Activated T-cell treated with anti-CD3 and anti-CD28 coated beads for 48 hours (primary cell): ENCODE measurements around the gene PABPN1.

Source experiments
- DNase-seq: peaks from one replicate; pipeline ENCODE4 v3.0.0-alpha.2; 2020; ENCODE audit warnings: low read depth

The PABPN1 gene

DNA sequence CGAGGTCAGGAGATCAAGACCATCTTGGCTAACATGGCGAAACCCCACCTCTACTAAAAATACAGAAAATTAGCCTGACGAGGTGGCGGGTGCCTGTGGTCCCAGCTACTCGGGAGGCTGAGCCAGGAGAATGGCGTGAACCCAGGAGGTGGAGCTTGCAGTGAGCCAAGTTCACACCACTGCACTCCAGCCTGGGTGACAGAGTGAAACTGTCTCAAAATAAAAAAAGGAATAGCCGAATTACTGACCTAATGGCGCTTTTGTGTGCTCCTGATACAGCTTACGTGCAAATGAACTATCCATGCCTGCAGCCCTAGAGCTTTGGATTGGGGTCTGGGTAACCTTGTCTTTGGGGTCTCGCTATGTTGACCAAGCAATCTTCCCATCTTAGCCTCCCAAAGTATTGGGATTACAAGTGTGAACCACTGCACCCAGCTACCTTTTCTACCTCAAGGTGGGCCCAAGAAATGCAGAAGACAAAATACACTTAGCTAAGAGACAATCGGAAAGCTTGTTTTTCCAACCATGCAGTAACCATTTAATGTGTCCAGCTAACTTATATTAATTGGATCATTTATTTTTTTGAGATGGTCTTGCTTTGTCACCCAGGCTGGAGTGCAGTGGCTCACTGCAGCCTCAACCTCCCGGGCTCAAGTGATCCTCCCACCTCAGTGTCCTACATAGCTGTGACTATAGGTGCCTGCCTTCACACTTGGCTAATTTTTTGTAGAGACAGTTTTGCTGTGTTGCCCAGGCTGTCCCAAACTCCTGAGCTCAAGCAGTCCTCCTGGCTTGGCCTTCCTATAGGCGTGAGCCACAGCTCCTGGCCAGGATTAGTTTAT is 5.5 kb downstream of the PABPN1 start:
- DNase-seq = no peak

DNA sequence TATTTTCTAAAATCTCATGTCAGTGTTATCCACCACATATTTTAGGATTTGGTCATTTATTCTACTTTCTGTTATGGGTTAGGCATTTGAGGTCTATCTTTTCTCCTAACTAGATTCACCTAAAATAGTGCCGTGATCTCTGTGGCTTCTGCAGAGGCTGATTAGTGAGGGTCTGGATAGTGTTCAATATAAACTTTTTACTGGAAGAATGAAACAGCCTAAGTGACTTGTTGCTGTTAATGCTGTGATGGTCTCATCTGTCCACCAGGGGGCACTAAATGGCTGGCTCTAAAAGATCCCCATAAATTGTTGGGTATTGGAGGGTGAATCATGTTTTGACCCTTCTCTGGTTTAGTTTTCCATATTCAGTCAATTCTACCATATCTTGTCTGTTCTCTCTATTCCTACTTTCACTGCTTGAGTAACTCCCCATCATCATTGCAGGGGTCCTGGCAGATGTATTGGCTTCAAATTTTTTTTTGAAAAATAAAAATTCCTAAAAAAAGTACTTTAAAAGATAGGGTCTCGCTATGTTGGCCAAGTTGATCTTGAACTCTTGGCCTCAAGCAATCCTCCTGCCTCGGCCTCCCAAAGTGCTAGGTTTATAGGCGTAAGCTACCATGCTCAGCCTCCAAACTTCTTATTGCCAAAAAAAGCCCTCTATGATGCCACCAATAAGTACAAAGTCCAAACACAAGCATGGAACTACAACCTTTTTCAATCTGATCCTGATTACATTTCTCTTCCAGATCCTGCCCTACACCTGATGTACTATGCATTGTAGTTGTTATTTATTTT is 6.9 kb downstream of the PABPN1 start:
- DNase-seq = peak; percentile 49

DNA sequence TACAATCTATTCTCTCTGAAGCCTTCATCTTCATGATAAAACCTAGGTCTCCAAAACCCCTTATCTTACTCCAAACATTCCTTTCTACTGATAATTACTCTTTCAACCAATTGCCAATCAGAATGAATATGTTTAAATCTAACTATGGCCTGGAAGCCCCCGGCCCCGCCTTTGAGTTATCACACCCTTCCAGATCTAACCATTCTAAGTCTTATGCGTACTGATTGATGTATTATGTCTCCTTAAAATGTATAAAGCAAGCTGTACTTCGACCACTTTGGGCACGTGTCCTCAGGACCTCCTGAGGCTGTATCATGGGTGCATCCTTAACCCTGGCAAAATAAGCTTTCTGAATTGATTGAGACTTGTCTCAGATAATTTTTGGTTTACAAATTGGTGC is 14.4 kb downstream of the PABPN1 start:
- no peak for DNase-seq

DNA sequence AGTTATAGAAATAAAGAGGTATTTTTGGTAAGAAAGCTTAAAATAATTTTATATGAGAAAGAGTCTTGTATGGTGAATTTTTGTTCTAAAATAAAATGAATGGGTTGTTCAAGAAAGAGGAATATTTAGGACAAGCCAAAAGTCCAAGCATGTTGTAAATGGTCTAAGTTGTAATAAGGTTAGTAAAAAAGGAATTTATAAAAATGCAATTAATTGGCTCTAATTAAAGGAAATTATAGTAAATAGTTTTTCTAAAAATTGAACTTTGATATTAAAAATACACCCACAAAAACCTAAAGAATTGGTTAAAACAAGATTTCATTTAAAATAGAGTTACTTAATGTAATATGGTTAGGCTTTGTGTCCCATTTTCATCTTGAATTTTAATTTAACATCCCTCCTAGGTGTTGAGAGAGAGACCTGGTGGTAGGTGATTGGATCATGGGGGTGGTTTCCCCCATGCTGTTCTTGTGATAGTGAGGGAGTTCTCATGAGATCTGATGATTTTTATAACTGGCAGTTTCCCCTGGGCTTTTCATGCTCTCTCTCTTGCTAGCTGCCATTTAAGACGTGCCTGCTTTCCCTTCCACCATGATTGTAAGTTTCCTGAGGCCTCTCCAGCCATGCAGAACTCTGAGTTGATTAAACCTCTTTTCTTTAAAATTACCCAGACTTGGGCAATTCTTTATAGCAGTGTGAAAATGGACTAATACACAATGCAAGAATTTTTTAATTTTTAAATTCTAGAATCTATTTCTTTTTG is 18.4 kb downstream of the PABPN1 start:
- no peak for DNase-seq

DNA sequence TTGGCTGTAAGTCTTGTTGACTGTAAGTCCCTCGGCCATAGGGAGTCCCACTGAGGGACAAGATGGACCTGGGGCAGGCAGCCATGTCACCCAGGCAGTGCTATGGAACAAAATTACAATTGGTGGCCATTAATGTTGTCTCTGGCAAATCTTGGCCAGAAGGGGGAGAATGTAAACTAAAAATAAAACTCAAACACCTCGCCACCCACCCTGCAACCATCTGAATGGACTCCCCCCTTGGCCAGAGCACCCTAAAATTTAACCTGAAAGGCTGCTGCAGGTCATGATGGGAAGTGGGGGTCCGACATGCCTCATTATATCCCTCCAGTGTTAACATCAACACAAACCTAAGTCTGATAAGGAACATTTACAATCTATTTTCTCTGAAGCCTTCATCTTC is 23.2 kb downstream of the PABPN1 start:
- no peak for DNase-seq

DNA sequence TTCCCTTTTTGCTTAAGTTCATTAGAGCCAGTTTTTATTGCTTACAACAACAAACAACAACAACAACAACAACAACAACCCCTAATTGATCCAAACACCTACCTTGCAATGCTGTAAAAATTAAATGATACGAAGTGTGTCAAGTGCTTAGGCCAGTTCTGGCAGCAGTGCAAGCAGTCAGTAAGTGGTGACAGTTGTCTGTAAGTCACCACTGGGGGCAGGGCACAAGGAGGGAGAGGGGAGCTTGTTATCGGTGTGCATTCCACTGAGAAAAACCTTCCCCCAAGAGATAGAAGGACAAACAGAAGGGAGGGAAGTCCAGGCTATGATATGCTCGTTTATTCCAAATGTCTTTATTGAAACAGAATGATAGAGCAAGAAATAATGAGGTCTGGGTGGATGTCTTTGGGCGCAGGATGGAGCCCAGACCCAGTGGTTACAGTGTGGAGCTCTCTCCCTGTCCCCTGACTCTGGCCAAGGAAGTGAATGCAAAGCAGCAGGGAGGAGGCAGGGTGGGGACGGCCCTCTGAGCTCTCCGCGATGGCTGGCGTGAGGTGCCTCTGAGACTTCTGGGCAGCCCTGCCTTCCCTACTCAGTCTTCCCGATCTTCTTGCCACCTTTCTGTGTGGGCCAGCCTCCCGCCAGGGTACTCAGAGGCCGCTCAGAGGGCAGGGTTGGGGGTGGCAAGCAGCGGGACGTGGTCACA is 24.9 kb downstream of the PABPN1 start:
- no peak for DNase-seq

DNA sequence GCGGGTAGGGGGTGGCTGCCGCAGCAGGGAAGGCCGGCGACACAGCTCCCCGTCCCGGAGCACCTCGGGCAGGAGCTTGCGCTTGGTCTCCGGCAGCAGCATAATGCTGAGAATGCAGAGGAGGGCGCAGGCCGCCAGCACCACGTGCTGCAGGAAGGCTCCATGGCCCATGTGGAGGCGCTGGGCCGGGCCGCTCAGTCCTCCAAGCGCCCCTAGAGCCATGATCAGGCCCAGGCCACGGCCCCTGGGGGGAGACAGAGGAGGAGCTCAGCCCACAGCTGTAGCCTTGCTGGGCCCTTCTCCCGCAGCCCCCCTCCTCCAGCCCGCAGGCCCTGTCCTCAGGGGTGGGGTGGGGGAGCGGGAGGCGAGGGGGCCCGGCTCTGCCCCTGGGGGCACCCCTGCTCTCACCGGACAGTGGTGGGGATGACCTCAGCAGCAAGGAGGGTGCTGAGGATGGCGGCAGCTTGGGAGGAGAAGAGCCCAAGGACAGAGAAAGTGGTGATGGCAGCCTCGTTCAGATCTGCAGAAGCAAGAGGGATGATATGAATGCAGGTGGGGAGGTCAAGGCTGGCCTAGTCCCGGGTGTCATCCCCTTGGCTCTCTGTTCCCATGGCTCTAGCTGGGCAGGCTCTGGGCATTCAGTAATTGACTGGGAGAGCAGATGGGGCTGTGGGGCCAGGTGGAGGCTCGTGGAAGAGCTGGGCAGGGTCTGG is 25.6 kb downstream of the PABPN1 start:
- no peak for DNase-seq

DNA sequence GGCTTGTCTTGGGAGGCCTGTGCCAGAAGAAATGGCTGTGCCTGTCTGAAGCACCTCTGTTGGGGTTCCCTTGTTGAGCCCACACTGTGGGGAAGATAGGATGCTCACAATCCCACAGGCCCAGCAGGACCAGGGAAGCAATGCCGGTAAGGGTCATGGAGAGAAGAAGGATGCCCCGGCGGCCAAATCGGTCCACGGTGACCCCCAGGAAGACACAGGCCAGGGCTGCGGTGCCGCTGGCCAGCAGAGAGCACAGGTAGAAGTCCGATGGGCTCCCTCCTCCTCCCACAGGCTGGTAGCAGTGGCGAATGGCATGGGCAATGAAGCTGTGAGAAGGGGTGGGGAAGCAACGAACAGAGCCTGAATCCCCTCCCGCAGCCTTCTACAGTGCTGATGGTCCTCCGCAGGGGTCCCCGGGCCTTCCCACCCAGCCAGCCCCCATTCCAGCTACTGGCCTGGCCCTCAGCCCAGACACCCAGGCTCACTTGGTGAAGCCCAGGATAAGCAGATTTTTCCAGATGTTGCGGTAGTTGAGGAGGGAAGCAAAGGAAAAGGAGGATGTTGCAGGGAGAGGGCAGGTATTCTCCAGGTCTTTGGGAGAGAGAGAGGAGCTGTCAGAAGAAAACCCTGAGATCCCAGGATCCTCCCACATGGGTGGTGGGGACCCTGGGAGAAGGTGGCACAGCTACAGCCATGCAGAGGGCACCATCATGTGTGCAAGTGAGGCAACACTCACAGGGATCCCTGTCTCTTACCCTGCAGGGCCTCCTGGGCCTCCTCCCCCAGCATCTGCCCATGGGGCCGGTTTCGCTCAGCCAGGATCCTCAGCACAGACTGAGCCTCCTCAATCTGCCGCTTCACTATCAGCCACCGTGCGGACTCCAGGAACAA is 26.4 kb downstream of the PABPN1 start:
- DNase-seq = no peak

DNA sequence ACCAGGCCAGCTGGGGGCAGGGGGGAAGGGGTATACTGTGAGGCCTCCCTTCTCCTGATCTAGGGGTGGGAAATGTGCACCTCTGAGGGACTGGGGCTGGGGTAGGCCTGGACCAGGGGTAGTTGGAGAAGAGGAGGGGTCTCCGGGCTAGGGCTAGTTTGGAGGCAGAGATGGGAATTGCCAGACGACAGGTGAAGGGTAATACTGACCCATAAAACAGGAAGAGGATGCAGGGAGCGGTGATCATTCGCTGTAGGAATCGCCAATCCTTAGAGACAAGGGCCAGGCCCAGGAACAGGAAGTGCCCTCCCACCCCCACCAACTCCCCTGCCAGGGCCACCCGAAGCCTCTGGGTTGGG is 27.0 kb downstream of the PABPN1 start:
- DNase-seq = no peak

DNA sequence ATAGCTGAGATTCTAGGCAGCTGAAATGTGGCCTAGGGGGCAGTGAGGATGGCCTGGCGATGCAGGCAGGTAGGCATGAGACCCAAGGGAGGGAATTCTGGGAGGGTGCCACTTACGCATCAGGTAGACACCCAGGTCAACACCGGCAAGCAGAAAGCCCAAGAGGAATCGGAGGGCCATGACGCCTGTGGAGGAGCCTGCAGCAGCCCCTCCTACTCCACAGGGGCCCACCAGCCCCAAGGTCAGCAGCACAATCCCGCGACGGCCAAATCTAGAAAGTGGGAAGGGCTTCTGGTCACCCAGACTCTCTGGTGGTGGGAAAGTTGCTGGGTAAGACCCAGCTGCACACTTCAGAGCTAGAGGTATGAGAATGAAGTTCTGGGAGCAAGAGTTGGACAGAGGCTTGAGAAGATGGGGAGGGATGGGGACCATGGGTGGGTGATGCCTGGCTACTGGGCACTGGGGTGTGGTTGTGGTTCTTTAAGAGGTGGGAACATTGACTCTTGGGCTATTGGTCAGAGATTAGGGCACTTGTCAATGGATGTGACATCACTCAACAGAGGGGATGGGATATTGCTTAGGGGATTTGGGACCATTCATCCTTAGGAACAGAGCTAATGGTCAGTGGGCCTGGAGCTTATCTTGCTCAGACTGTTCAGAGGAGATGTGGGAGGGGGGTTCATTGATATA is 28.0 kb downstream of the PABPN1 start:
- no peak for DNase-seq

DNA sequence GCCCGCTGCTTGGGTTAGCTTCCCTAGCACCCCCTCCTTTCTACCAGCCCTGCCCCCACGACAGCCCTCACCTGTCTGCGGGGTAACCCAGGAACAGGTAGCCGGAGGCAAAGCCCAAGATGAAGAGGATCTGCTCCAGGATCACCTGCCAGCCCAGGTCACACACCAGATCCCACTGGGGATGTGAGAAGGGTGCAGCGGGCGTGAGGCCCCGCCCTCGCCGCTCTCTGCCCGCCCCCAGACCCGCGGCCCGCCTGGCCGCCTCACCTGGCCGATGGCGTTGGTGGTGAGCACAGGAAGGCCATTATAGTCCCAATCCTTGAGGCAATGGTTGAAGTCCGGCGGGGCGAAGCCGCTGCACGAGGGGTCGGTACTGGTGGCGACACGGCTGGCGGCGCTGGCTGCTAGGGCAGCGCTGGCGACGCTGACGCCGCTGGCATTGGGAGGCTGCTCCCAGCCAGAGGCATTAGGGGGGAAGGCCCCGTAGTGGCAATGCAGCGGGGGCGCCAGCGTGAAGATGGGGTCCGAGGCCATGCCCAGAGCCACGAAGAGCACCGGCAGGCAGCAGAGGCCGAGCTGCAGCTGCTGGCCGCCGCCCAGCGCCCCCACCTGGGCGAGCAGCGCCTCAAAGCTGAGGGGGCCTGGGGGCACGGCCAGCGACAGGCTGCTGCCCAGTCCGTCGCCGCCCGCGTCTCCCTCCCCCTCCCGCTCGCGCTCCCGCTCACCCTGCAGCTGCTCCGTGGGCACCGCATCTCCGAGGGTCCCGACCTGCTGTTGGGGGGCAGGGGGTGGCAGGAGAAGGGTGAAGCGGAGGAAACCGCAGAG is 30.6 kb downstream of the PABPN1 start:
- DNase-seq = no peak

DNA sequence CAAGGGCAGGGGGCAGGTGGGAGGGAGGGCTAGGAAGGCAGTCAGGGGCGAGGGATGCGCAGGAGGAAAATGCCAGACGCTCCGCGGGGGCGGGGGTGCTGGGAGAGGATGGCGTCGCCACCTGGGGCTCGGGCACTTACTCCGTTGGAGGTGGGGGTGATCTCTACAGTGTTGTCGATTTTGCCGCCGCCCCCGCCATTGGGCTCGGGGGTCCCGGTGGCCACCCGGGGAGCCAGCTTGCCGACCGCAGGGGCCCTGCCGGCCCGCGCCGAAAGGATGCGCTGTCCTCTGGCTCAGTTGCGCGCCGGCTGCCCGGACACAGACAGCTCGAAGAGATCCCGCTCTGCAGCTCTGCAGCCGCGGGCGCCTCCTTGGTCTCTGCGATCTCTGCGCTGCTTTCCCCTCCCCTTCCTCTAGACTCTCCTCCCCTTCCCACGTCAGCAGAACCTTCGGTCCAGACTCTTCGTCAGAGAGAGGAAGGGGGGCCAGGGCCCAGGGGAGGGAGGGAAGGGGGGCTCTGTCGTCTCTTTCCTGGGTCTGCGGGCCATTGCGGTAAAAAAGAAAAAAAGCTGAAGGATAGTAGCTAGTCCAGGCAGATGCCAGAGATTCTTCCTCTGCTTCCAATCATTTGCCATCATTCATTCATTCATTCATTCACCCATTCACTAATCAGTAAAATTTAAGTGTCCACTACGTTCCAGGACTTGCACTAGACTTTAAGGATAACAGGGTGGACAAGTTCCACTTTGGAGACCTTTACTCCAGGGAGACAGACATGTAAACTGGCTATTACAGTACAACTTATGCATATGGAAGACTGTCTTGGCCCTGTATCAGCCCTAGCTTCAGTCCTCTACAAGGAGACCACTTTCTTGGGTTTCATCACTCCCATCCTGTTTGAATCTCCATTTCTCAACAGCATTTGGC is 31.5 kb downstream of the PABPN1 start, which contains the start of gene SLC22A17:
Gene SLC22A17 (minus strand): TSS at position 382 of the 927 bp plus-strand sequence.
- DNase-seq = peak; percentile 24

DNA sequence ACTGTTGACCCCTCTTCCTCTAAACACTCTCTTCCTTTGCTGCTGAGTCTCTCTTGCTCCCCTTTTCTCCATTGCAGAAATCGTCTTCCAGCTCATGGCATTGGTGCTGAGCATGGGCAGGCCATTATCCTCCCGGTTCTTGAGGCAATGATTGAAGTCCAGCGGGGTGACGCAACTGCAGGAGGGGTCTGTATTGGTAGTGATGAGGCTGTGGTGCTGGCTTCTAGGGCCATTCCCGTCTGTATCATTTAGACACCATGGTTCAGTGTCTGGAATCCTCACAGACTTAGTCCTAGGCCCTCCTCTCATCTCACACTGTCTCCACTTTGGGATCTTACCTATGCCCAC is 32.1 kb downstream of the PABPN1 start:
- no peak for DNase-seq

DNA sequence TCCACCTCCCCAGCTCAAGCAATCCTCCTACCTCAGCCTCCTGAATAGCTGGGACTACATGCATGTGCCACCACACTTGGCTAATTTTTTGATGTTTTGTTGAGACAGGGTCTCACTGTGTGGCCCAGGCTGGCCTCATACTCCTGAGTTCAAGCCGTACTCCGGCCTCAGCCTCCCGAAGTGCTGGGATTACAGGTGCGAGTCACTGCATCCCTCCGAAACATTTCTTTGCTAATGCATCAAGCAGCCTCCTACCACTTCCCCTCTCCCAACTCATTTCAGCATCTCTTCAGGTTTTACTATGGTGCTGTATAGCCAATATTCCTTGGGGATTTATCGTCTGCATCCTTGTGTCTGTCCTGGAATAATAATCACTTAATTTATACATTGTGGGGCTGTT is 33.7 kb downstream of the PABPN1 start:
- no peak for DNase-seq

DNA sequence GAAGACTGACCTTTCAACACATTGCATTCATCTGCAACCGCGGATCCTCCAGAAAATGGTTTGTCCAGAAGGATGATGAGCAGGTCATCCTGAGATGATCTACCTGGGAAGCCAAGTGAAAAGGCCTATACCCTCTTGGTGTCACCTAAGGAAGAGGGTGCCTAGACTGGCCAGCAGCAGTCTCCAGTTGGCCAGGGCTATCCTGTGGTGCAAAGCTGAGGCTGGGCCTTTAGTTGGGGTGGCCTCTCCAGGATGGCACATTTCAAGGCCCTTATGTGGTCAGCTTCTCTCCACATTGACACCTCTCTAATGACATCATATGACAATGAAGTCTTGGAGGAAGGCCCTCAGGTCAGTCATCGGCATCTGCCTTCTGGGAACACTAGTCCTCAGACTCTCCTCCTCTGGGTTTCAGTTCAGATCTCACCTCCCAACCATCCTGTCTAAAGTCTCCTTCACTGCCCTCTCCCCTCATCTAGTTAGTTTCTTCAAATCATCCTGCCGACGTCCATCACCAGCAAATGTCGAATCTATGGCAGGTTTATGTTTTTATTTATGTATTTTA is 34.7 kb downstream of the PABPN1 start:
- no peak for DNase-seq

DNA sequence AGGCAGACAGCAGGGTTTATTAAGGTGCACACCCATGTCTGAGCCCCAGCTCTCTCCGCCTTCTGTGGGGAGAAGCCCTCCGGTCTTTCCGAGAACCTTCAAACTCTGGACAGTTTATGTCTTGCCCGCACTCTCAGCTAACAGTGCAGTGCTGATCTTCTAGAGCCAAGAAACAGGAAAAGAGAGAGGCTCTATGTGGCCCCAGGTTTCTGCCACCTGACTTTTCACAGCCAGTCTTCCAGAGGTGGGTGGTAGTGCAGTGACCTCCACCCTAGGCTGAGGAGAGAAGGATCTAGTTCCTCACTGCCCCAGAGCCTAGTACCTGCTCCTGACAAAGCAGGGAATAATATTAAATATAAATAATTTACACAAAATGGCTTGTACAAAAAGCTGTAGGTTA is 35.4 kb downstream of the PABPN1 start:
- no peak for DNase-seq

DNA sequence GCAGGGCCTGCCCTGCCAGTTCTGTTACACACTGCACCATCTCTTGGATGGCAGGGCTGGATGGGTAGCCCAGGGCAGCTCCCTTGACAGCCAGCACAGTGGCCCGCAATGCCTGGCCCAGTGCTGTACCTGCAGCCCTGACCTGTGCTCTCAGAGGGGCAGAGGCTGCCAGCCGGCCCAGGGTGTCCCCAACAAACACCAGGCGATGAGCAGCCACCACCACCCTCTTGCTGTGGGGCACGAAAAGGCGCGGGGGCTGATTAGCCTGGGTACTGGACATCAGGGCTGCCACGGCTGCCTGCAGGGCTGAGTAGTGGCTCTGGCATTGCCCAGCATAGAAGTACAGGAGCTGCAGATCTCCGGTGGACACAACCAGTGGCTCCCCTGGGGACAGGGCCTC is 36.0 kb downstream of the PABPN1 start:
- no peak for DNase-seq
